NT2/D1 (cell line): ENCODE results near the gene DPH6.
"Not testable (repeated sequence)": the region's sequence is repeated elsewhere in the genome, so short reads cannot be mapped to it uniquely, and the experiment has no call there.

ENCODE experiments used
- DNase-seq: peaks from one replicate; pipeline ENCODE4 v3.0.0-alpha.2; 2011; ENCODE audit warnings: low read depth, low spot score
- H3K27me3 ChIP-seq: 2 replicates; pipeline ENCODE4 v1.6.0; 2011; ENCODE audit warnings: mild to moderate bottlenecking; ENCODE audit not compliant: insufficient read length, insufficient read depth
- H3K36me3 ChIP-seq: 2 replicates; pipeline ENCODE4 v1.6.1; 2011; ENCODE audit warnings: mild to moderate bottlenecking, low read length, mixed read lengths; ENCODE audit not compliant: insufficient read depth, insufficient read length
- H3K4me1 ChIP-seq: 2 replicates; pipeline ENCODE4 v1.5.1; 2011; ENCODE audit not compliant: insufficient read depth, insufficient read length
- H3K4me3 ChIP-seq: 2 replicates; pipeline ENCODE4 v1.5.1; 2011; ENCODE audit warnings: low read depth; ENCODE audit not compliant: insufficient read length
- H3K9ac ChIP-seq: 2 replicates; pipeline ENCODE4 v1.6.0; 2011; ENCODE audit warnings: low read depth; ENCODE audit not compliant: insufficient read length
- H3K9me3 ChIP-seq: 2 replicates; pipeline ENCODE4 v1.5.1; 2011; ENCODE audit warnings: mild to moderate bottlenecking, low read length; ENCODE audit not compliant: insufficient read depth
- SUZ12 ChIP-seq: IDR thresholded peaks from 2 replicates; pipeline ENCODE4 v1.6.1; 2011; ENCODE audit not compliant: insufficient read length, insufficient read depth; ENCODE audit errors: extremely low read depth
- YY1 ChIP-seq: IDR thresholded peaks from 2 replicates; pipeline ENCODE4 v1.6.1; 2011; ENCODE audit not compliant: insufficient read length, insufficient read depth
- ZNF274 ChIP-seq: IDR thresholded peaks from 2 replicates; pipeline ENCODE4 v1.6.1; 2011; ENCODE audit warnings: mild to moderate bottlenecking, low read depth, low read length

The DPH6 gene

DNA sequence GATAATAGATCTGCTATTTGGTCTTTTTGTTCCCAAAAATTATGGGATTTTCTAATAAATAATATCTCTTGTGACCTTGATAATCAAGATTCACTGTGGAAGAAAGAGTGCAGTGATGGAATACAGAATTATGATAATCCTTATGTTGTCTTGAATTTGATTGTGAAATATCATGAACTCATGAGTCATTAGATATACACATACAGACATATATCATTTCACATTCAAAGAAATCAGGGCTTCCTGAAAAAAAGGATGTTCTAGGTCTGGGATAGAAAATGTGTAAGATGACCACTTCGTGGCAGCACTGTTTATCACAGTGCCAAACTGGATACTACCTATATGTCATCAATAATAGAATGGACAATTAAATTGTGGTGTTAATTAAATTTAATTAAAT, 97.7 kb downstream of the DPH6 start:
- DNase-seq = no peak
- Histone ChIP-seq H3K9me3 (no peaks in the 10 kb centered on the region), H3K27me3 (no peaks in the 10 kb centered on the region), H3K36me3 (no peaks in the 10 kb centered on the region), H3K4me3 (no peak overlapping the region), H3K4me1 (no peaks in the 10 kb centered on the region), H3K9ac (no peak overlapping the region)
- TF ChIP-seq SUZ12 (no peak), ZNF274 (no peak)

DNA sequence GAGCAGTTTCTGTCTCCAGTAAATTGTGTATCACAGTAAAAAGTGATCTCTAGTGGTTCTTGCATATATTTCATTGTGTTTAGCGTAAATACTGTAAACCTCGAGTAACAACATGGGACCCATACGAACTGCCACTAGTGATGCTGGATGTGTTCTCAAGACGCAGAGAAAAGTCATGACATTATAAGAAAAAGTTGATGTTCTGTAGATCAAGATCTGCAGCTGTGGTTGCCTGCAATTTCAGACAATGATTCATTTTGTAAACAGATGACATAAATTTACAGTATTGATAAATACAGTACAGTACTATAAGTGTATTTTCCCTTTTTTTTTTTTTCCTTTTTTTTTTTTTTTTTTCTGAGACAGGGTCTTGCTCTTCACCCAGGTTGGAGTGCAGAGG, 100.1 kb downstream of the DPH6 start:
- no peaks in the 10 kb centered on the region for H3K9me3 ChIP-seq

DNA sequence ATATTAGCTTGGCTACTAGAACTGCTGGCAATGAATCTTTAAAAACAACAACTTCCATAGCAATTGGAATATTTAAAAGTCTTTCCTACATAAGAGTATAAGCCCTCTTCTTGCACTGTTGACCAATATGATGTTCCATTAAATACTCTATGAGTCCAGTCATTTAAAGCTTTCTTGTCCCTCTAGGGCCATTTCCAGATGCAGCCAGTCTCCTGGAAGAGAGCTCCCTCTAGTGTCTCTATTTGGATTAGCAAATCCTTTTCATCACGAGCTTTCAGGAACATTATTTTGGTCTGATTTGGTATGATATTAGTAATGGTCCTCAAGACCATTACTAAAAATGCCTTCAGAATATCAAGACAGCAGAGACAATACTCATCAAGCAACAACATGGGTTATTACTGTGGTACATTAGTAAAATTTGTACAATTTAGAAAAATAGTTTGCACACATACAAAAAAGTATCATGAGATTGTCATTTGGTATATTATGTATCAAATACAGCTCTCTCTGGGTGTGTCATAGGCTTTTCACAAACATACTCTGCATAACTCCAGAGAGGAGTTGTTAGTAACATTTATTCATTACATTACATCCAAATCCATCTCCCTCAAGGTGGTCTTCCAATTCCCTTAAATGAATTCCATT, 101.3 kb downstream of the DPH6 start:
- Histone ChIP-seq H3K4me1 (no peaks in the 10 kb centered on the region), H3K27me3 (no peaks in the 10 kb centered on the region), H3K36me3 (no peaks in the 10 kb centered on the region), H3K9me3 (no peaks in the 10 kb centered on the region), H3K4me3 (no peak overlapping the region), H3K9ac (no peak overlapping the region)
- TF ChIP-seq YY1 = no peak
- peak; percentile 28 for DNase-seq

More for the DNA sequence above, 100.1 kb downstream of the DPH6 start:
- no peak overlapping the region for H3K4me3 ChIP-seq
- no peaks in the 10 kb centered on the region for H3K36me3 ChIP-seq
- H3K9ac ChIP-seq = no peak overlapping the region
- TF ChIP-seq SUZ12 = no peak
- no peak for TF ChIP-seq YY1
- TF ChIP-seq ZNF274 = no peak
- H3K27me3 ChIP-seq = no peaks in the 10 kb centered on the region
- DNase-seq = no peak
- no peaks in the 10 kb centered on the region for H3K4me1 ChIP-seq

DNA sequence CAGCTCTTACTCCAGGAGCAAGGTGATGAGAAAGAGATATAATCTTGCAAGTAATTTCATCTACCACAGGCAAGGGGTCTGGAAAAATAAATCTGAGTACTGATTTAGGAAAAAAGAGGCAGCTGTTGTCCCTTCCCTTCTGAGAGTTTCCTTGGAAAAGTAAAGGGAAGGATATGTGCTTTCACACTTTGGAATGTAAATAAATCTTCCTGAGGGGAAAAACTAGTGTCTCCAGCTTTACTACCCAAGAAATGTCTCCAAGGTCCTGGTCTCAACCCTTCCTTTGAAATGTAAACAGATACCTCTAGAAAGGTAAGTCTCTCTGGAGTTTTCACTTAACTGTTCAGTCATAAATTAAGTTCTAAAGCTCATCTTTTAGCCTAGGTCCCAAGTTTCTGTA, 102.6 kb downstream of the DPH6 start:
- no peak for DNase-seq
- Histone ChIP-seq H3K9me3 (no peaks in the 10 kb centered on the region), H3K27me3 (no peaks in the 10 kb centered on the region), H3K9ac (no peak overlapping the region), H3K4me1 (no peaks in the 10 kb centered on the region), H3K36me3 (no peaks in the 10 kb centered on the region), H3K4me3 (no peak overlapping the region)
- TF ChIP-seq SUZ12 (no peak), ZNF274 (no peak), YY1 (no peak)

DNA sequence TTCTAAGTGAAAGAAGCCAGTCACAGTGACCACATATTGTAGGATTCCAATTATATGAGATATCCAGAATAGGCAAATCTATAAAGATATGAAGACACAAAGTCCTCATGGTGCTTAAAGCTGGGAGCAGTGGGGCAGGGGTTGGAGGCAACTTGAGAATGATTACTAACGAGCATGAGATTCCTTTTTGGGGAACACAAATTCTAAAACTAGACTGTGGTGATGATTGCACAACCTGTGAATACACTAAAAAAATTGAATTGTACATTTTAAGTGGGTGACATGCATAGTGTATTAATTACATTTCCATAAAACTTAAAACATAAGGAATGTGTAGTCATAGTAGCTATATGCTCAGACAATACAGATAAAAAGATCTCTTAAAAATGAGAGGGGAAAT, 103.2 kb downstream of the DPH6 start:
- Histone ChIP-seq H3K9me3 (no peaks in the 10 kb centered on the region), H3K4me3 (no peak overlapping the region), H3K36me3 (no peaks in the 10 kb centered on the region), H3K4me1 (no peaks in the 10 kb centered on the region), H3K9ac (no peak overlapping the region), H3K27me3 (no peaks in the 10 kb centered on the region)
- TF ChIP-seq SUZ12 (no peak), YY1 (no peak), ZNF274 (no peak)
- no peak for DNase-seq

DNA sequence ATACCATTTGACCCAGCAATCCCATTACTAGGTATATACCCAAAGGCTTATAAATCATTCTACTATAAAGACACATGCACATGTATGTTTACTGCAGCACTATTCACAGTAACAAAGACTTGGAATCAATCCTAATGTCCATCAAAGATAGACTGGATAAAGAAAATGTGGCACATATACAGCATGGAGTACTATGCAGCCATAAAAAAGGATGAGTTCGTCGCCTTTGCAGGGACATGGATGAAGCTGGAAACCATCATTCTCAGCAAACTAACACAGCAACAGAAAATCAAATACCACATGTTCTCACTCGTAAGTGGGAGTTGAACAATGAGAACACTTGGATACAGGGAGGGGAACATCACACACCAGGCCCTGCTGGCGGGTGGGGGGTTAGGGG, 104.7 kb downstream of the DPH6 start:
- H3K9ac ChIP-seq, H3K4me1 ChIP-seq, DNase-seq, H3K27me3 ChIP-seq, H3K4me3 ChIP-seq, H3K36me3 ChIP-seq, H3K9me3 ChIP-seq: not testable (repeated sequence)

DNA sequence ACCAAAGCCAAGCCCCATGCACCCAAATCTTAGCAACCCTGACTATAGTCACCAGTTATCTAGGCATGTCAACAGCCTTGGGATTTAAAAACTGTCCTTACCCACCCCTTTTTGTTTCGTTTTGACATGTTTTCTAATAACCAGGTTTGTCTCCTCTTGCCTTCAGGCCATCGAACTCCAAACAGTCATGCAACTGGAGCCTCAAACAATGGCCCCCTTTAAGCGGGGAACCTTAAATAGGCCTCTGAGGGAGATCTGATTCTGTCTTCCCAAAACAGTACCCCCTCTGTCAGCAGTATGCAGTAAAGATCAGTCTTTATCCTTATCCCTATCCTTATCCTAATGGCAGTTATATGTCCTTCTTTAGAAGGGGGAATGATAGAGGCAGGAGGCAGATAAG, 105.7 kb downstream of the DPH6 start:
- H3K36me3 ChIP-seq = no peaks in the 10 kb centered on the region

DNA sequence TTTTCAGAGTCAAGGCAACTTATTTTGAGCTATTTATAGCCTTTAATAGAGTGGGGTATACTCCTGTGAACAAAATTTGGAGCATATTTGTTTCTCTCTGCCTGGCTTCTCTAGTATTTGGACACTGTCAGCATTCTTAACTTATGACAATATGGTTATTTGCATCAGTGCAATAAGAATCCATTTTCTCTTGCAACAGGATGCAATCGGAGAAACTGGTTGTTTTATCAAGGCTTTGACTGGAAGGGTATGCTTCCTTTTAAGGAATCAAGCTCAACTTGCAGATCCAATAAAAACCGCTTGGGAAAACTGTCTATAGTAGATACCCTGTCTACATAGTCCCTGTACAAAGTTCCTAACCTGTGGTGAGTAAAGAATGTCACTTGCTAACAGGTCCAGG, 106.7 kb downstream of the DPH6 start:
- no peak for DNase-seq
- Histone ChIP-seq H3K27me3 (no peaks in the 10 kb centered on the region), H3K4me1 (no peaks in the 10 kb centered on the region), H3K36me3 (no peaks in the 10 kb centered on the region), H3K9ac (no peak overlapping the region), H3K9me3 (peaks cover 9% of the 10 kb centered on the region; the same call in 1 of the 2 replicates), H3K4me3 (no peak overlapping the region)
- TF ChIP-seq SUZ12 (no peak), ZNF274 (no peak), YY1 (no peak)

More for the DNA sequence above, 105.7 kb downstream of the DPH6 start:
- H3K4me1 ChIP-seq = no peaks in the 10 kb centered on the region
- no peak for DNase-seq
- TF ChIP-seq YY1 (no peak), SUZ12 (no peak), ZNF274 (no peak)
- H3K9me3 ChIP-seq = peaks cover 8% of the 10 kb centered on the region; the same call in 1 of the 2 replicates
- no peak overlapping the region for H3K9ac ChIP-seq
- no peaks in the 10 kb centered on the region for H3K27me3 ChIP-seq
- H3K4me3 ChIP-seq = no peak overlapping the region
